HG02870 (cell line): ENCODE data around the gene DCTN3.

Experiments
- ATAC-seq: cut with Tn5 transposase; IDR thresholded peaks from one replicate; pipeline ENCODE4 v1.9.1; 2021; ENCODE audit warnings: mild to moderate bottlenecking, moderate library complexity; ENCODE audit not compliant: unreplicated experiment

The DCTN3 gene

DNA sequence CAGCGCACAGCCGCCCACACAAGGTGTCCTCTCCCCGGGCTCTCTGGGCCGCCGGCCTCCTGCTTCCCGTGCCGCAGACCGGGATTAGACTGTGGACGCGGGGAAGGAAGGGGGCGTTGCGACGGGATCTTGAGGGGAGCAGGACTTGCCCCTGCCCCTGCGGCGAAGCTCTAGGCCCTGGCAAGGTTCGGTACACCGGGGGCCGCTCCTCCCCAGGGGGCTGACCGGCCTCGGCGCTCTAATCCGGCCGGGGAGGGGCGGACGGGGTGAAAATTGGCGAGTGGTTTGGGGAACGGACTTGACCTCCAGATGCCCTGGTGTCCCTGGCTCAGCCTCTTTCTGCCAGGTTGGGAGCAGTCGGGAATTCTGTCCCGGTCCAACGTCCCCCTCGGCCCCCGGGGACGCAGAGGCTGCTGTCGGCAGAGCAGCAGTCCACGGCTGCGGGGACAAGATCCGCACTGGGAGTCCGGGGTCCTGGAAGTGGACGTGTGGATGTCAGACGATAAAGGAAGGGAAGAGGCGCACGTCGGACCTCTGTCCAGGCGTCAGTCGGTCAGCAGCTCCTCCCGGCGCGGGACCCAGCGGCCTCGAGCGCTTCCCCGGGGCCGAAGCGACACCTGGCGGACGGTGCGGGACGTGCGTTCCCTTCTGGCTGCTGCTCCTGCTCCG is 28.9 kb downstream of the DCTN3 start:
- no peak for ATAC-seq

DNA sequence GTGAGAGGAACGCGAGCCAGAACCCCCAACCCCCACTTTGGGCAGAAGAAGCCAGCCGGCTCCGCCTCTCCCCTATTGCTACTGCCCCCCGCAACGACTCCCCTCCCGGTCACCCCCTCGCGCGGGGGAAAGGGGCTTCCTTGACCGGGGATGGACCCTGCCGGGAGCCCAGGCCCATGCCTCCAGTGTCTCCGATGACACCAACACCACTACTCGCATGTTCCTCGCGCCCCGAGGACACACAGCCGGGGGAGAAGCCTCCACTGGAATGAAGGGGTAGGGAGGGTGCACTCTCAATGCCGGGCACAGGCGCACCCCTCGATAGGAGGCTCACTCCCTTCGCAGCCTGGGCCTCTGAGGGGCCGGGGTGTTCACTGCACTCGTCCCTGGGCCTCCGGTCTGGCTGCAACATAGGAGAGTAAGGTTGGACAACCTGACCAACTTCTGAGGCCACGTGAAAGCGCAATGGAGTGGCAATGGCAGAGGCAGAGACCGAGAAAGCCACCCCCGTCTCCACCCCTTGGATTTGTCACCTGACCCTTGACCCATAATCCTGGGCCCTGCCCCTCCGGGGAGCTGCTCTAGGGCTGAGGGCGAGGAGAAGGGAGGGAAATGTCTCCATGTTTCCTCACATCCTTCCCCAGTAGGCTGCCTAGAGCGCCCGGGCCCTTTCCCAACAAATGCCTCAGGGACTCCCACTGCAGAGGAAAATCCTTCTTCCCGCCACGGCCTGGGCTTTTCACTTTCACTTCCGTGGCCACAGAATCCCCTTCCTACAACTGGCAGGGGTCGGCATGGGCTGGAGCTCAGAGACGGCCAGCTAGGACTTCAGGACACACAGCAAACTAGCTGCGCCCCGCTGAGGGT is 29.7 kb downstream of the DCTN3 start:
- no peak for ATAC-seq

DNA sequence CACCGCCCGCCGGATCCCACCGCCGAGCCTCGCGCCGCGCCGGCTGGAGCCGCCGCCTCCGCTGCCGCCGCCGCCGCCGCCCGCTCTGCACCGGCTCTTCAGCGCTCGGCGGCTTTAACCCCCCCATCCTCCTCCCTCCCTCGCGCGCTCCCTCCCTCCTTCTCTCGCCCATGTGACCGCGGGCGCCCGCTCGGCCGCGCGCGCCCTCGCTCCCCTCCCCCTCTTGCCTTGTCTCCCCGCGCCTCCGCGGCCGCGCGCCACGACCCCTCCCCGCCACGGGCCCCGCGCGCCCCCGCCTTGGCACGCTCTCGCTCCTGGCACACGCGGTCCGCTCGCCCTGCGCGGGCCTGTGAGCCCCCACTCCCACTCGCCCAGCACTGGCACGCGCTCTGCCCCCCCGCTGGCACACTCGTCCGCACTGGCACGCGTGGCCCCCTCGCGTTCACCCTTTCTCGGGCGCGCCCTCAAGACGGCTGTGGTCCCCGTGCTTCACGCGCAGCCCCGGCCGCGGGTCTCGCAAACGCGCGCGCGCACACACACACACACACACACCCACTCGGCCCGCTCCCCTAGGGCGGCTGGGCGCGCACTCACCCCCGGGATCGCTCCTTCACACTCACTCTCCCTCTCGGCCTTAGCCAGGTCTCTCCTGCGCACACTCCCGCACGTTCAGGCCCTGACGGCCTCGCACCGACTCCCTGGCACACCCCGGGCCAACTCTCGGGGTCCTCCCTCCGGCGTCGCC is 30.5 kb downstream of the DCTN3 start, which contains the start of gene CNTFR:
TSS of gene CNTFR (minus strand) at position 89 of the 745 bp plus-strand sequence. CDS start 20,743 bp downstream, outside the sequence.
- ATAC-seq = no peak

DNA sequence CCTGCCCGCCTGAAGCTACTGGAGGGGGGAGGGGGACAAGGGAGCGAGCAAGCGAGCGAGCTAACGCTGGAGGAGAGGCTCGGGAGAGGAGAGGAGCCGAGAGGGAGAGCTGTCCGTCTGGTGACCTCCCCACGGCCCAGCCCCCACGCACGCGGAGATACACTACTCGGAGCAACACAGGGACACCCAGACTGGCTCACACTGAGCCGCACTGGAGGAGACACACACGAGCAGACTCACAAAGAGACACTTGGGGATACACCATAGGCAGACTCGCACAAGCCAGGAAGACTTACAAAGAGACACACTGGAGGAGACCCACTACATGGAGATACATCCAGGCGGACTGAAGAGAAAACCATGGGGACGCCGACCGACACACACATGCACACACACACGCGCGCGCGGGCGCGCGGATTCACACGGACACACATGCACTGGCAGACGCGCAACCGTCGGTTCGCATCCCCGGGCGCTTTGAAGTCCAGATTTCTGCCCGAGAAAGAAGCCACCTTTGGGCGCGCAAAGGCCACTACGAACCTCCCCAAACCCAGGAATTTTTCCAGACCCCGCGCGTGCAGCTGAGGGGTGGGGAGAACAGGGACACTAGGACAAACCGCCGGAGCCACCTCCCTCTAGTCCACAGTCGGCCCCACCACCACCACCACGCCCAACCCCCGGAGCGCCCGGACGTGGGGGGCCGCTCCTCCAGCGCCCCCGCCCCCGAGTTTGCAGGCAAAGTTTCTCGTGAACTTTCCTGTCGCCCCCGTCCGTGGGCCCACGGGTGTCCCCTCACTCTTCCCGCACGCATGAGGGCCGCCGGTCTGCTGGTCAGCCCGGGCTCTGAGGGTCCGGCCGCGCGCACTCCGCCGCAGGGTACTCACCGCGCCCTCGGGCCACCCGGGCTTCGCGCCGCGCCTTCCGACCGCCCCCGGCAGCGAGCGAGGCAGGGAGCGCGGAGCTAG is 31.3 kb downstream of the DCTN3 start:
- ATAC-seq = no peak

DNA sequence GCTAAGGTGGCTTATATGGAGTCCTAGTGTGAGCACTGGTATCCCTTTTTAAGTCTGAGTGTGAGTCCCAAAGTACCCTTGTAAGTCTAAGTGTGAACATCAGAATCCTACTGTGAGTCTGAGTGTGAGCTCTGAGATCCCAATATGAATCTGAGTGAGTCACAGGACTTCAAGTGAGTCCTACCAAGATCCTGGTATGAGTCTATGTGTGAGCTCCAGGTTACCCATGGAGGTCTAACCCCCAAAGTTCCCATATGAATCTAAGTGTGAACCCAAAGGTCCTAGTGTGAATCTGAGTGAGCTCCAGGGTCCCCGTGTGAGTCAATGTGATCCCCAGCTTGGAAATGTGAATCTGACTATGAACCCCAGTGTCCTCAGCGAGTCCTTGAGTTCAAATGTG is 33.0 kb downstream of the DCTN3 start:
- ATAC-seq = no peak

DNA sequence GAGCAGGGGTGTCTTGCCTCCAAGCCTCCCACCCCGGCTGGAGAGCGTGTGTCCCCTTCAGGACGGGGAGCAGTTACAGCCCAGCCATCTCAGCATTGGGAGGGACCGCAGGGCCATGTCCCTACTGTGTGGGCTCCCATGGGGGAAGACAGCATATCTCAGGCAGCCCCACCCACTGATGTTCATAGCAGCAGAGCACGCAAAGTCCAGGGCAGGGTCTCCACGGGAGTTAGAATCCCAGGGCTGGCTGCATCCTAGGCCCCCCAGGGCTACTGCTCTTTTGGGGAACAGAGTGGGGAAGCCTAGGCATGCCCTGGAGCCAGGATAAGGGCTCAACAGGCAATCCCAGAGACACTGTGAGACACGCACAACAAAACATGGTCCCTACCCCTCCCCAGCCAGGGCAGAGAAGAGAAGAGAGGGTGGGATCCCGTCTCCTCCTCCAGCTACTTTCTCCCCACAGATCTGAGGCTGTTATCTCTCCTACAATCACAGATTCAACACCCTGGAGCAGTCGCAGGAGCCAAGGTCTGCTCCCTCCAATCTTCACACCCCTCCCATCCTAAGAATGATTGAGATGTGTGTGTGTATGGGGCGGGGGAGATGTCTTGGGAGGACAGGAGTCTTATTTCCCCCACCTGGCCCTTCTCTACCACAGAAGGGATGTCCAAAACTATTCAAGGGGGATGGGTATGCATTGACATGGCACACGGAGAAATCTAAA is 34.2 kb downstream of the DCTN3 start:
- ATAC-seq = no peak

DNA sequence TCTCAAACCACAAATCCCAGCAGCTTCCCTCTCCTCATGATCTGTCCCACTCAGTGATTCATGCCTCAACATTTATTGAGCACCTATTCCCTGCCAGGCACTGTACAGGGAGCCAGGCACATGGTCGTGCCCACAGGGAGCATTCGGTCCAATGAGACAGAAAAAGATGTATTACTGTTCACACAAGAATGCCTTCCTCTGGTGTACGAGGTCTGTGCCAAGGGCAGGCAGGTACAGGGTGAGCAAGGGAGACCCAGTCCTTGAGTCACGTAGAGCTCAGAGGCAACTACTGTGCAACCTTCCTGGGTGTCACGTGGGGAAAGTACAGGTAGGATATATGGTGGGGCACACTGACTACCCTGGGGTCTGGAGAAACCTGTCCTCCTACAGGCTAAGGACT is 35.3 kb downstream of the DCTN3 start:
- no peak for ATAC-seq

DNA sequence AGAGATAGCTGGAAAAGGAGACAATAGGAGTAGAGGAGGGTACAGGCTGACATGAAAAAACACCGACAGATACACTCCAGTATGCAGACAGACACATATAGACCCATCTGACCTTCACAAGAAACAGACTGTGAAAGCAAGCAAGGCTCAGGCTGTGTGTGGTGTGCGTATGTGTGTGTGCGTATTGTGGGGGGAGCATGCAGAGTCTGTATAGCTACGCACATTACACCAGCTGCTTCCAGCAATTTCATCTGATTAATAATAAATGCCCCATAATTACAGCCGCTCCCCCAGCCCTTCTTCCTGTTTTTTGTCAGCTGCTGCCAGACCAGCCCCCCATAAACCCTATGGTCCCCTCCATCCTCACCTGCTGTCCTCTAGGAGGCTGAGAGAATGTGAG is 37.5 kb downstream of the DCTN3 start:
- no peak for ATAC-seq

DNA sequence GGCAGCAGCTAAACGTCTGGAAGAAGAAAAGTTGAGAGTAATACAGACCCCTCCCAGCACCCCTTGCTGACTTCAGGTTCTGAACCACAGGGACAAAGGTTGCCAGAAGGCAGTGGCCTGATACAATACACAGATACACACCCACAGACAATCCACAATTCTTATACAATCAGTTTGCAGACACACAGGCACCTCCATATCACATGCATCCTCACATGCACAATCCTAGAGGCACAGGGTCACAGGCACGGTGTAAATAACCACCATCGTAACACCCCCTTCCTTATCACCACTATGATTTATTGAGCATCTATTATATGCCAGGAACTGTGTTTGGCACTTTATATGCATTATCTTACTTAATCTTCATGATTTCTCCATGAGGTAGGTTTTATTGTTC is 39.0 kb downstream of the DCTN3 start:
- ATAC-seq = no peak

DNA sequence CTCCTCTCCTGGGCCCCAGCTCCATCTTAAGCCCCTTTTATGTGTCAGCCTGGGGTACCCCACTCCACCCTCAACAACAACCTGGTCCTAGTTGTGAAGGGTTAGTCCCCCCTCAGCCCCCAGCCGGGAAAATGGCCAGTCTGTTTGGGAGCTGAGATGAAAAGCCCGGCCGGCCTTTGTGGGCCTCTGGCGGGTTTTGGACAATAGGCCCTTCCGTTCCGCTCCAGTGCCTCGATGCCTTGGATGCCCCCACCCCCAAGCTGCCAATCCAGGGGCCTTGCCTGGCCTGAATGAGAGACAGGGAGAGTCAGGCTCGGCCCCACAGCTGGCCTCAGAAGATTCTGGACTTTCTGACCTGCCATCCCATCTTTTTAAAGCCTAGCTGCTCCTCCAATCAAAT is 39.9 kb downstream of the DCTN3 start:
- no peak for ATAC-seq

DNA sequence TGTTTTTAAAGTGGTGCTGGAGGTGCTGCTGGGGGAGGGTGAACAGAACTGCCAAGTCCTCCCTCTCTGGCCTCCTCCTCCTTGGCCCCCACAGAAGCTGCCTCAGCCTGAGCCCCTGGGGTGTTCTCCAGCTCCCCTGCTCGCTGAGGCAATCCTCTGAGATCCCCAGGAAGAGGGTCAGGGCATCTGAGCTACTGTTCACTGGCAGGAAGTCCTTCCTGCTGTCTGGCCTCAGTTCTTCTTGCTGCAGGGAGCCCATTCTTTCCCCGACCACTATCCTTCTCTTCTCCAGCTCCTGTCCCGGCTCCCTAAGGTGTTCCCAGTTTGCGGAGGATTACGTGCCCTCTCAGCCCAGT is 40.5 kb downstream of the DCTN3 start:
- ATAC-seq = no peak

DNA sequence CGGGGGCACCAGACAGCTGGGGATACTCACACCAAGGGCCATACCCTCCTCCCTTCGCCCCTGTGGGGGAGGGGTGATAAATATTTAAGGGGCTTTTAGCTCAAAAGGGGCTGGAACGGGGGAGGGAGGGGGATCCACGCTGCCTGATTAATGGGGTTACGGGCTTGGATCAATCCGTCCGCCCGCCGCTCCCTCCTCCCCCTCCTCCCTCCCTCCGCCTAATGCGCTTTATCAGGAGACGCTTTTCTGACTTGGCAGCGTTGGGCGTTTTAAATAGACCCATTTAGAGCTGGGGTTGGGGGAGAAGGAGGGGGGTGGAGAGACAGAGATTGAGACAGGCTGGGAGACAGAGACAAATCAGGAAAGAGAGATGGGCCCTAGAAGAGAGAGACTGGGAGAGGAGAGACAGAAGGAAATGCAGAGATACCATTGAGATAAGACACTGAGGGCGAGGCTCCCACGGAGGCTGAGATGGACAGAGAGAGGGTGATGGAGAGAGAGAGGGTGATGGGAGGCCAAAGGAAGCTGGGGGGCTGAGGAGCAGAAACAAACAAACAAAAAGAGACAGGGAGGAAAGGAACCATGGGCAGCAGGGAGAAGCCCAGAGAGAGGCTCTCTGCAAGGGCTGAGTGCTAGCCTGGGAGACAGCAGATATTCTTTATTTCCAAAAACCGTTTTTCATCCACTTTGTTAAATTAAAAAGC is 41.0 kb downstream of the DCTN3 start:
- ATAC-seq = no peak

DNA sequence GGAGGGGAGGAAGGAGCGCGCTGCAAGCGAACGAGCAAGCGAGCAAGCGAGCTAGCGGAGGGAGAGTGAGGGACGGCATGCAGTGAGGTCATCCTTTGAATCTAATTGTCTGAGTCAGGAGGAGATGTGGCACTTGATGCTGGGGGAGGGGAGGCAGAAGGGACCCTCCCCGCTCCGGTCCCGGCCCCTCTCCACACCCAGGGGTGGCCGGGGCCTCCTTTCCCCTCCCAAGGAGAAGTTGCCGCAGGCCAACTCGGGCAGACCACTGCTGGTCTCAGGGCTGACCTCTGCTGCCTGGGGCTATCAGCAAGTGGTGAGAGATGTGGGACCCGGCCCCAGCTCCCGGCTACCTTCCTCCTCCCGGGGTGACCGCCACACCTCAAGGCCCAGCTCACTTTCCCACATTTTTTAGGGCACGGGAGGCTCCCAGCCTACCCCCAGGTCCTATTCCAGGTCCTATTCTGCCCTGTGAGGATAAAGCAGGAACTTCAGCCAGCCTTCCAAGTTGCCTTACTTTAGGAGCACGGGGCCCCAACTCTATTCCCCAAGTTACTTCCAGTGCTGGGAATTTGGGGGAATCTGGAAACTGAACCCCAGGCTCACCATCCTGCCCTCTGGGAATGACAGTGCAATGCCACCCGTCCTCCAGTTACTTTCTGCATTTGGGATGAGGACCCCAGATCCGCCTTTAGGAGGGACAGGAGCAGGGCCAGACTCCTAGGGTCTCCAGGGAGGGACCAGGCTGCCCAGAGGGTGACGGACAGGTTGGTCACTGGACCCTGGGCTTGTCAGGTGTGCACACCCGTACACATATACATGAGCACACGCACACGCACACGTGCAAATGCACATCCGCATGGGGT is 41.8 kb downstream of the DCTN3 start:
- no peak for ATAC-seq

DNA sequence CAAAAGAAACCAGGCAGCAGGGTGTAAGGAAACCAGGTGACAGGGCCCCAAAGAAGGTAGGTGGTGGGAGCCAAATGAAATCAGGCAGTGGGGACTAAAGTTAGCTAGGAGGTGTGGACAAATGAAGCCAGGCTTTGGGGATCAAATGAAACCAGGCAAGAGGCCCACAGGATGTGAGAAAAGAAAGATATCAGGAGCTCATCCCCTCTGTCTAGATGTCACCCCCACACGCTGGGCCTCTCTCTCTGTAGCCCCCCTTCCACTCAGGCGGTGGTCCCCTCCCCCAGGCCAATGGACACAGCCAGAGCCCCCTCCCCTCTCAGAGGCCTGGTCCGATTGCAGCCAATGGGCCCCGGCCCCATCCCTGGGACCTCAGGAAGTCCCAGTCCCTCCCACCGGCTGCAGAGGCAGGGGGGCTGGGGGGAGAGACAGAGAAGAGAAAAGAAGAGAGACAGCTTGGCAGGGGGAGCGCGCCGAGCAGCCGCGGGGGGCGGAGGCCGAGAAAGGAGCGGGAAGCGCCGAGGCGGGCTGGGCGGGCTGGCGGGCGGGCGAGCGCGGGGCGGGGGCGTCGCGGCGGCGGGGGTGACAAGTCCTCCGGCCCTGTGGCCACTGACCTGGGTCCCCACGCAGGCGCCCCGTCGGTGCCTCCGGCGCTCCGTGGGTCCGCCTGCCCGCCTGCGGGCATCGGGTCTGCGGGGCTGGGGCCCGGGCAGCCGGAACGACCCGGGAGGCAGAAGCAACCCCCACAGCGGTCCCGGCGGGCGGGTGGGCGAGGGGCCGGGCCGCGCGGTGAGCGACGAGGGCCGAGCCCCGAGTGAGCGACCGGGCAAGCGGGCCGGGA is 42.7 kb downstream of the DCTN3 start:
- no peak for ATAC-seq

DNA sequence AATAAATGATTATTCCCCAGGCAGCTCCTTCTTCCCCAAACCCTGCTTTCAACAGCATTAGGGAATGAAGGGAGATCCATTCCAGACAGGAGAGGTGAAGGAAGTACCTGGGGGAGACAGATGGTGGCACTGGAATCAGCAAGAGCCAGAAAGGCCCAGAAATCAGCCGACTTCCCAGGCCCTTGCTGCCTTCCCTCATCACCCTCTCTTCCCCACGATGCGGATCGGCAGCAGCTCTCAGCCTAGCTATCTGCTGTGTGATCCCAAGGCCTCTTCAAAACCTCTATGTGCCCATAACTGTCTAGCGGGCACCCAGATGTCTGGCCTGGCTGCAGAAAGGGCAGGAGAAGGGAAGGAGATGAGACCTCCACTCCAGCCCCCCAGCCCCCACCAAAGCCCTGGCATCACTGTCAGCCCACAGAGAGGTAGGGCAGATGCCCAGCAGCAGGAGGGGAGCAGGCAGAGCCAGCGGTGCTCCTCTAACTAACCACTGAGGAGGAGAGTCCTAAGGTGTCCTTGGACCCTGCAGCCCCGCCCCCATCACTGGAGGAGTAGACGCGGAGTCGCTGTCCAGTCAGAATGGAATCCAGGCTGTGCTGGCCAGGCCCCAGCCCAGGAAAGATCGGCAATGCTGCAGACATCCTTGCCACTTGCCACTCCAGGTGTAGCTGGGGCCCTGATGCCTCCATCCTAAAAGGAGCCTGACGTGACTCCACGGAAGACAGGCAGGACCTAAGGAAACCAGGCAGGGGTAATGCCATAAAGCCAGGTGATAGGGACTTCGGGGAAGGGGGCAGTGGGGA is 43.5 kb downstream of the DCTN3 start:
- ATAC-seq = no peak

DNA sequence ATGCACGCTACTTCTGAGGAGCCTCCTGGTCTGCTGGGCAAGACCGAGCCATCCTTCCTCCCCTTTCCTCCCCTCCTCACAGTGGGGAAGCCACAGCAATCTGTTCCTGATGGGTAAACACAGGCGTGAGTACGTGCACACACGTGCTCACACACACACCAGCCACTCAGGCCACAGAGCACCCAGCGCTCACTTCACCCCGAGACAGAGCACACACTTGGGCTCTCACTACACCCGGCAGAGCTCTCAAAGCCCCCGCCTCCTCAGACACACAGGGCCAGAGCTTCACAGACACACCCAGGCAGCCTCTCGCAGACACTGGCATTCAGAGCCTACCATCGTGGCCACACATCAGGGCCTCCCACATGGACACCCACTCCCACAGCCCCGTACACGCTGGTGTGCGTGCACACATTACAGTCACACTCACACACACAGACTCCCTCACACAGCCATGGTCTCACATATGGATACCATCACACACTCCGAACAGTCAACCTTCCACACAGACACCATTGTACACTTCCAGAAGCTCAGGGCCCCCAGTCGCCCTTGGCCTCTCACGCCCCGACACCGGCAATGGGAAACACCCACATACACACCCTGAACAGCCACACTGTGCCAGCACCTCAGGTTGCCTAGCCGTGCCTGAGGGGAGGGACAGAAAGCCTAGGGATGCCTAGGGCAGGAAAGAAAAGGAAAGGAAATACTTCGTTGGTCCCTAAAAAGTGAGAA is 44.3 kb downstream of the DCTN3 start:
- no peak for ATAC-seq
